PFSK-1 (cell line): ENCODE results near the gene CXCR4.

Experiments
- FOXP2 ChIP-seq: optimal IDR thresholded peaks from 2 replicates; pipeline ENCODE3; 2011; ENCODE audit warnings: borderline replicate concordance, control low read depth, inconsistent platforms; ENCODE audit not compliant: insufficient read depth; ENCODE audit errors: extremely low read length, extremely low read depth
- POLR2AphosphoS5 ChIP-seq: IDR thresholded peaks from 2 replicates; pipeline ENCODE4 v1.6.1; 2012; ENCODE audit warnings: low read depth, mild to moderate bottlenecking, control low read depth, low read length, moderate library complexity

GRCh38 chr2:136115183-136115761, 2.7 kb downstream of the CXCR4 start:
- TF ChIP-seq POLR2AphosphoS5, result no peak
- TF ChIP-seq FOXP2, result no peak
